ENCODE results near the gene CACNG4.
"Not testable (repeated sequence)": the region's sequence is repeated elsewhere in the genome, so short reads cannot be mapped to it uniquely, and the experiment has no call there.

Gene CACNG4

DNA sequence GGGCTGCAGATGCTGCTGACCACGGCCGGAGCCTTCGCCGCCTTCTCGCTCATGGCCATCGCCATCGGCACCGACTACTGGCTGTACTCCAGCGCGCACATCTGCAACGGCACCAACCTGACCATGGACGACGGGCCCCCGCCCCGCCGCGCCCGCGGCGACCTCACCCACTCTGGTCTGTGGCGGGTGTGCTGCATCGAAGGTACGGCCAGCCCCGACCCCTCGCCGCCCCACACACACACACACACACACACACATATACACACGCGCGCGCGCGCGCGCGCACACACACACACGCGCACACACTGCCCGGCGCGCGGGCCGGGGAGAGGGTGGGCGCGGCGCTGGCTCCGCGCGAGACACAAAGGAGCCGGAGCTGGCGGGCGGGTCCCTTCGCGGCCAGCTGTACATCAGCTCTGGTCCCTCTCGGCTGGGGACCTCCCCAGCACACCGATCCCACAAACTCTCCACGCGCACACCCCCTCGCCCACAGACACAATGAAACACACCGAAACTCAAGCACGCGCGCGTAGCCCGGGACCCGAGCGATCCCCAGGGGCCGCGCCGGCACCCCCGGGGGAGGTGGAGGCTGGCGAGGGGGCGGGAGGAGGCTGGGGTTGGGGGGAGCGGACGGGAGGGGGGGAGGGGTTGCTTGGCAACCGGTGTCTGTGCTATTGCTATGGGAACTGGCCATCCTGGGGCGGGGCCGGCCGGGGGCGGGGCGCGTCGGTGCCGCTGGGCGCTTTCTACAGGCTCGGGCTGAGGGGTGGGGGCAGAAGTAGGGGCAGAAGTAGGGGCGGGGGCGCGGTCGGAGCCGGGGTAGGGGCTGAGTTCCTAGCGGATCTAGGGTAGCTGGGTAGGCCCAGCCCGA lies 658 bp downstream of the CACNG4 start:
- peak; percentile 45 for DNase-seq (ENCODE audit: low spot score)

- no peak for DNase-seq (ENCODE audit: low spot score)
These were observed 1.3 kb downstream of the CACNG4 start for GRCh38 chr17:66965801-66966262.

DNA sequence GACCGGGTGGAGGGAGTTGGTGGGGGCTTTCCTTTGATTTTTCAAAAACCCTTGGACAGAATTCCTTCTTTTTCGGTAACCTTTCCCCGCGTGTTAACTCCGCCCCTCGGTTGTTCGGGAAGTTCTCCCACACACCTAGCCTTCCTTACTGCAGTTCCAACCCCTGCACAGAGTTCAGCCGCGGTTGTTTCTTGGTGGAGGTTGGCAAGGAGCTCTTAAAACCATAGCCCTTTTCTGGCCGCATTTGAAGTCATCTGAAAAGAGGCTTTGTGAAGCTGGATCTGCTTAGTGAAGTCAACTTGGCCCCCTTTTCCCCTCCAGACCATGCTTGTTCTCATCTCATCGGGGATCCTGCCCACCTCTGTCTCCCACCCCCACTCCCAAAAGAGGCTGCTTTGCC lies 1.8 kb downstream of the CACNG4 start:
- no peak for DNase-seq (ENCODE audit: low spot score)

GRCh38 chr17:66966704-66967418 lies 2.4 kb downstream of the CACNG4 start:
- DNase-seq (ENCODE audit: low spot score) = no peak

DNA sequence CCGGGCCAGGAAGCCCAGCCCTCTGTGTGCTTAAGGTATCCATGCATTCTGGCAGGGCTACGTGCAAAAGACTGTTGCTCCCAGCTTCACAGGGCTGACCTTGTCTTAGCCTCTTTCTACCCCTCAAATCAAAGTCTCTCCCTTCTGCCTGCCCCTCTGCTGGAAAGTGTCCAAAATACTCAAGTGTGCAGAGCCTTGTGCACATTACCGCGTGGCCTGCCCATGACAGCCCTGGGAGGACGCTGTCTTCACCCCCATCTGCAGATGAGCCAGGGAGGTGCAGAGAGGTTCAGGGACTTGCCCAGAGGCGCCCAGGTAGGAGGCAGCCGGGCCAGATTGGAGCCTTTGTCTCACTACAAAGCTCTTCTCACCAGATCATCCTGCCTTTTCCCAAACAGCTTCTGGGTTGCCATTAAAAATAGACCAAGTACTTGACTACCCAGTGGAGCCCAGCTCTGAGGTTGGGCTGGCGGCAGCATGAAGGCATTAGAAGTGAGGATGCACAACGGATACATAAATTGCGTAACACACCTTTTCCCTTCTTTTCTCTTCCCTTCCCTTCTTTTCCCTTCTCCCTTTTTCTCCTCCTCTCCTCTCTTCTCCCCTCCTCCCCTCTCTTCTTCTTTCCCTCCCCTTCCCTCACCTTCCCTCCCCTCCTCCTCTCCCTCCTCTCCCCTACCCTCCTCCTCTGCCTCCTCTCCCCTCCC lies 3.5 kb downstream of the CACNG4 start:
- DNase-seq (ENCODE audit: low spot score) = no peak

- no peak for DNase-seq (ENCODE audit: low spot score)
These were observed 4.4 kb downstream of the CACNG4 start for GRCh38 chr17:66968916-66969315.

- DNase-seq (ENCODE audit: low spot score) = no peak
These were observed 5.6 kb downstream of the CACNG4 start for GRCh38 chr17:66970140-66970539.

DNA sequence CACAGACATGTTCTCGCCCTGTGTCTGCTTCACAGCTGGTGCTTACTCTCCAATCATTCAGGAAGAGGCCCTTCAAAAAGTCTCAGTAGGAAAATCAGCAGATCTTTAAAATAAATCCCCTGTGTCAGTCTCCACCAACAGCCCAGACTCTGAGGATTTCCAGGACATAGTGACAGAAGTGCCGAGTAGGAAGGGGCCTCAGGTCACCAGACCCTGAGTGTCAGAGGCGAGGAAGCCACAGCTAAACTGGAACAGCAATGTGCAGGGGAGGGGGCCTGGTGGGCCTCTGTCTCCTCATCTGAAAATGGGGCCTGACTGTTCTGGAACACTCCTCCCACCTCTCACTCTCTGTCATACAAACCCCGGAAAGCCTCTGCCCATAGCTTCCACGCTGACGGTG lies 6.3 kb downstream of the CACNG4 start:
- DNase-seq (ENCODE audit: low spot score) = no peak

DNA sequence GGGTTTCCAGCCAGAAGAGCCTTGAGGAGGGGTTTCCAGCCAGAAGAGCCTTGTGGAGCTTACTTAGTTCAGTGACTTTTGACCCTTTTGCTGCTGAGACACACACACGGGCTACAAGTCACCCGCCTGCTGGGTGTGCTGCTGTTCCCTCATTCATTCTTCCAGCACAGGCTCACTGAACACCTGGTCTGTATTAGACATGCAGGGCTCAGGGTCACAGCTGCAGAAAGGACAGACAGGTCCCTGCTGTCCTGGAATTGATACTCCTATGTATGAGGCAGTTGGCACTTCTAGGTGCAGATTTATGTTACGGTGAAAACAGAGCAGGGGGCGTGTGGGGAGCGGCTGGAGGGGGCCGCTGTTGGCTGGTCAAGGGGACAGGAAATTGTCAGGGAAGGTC lies 6.8 kb downstream of the CACNG4 start:
- DNase-seq (ENCODE audit: low spot score) = no peak

GRCh38 chr17:66971730-66972441 lies 7.4 kb downstream of the CACNG4 start:
- no peak for DNase-seq (ENCODE audit: low spot score)

DNA sequence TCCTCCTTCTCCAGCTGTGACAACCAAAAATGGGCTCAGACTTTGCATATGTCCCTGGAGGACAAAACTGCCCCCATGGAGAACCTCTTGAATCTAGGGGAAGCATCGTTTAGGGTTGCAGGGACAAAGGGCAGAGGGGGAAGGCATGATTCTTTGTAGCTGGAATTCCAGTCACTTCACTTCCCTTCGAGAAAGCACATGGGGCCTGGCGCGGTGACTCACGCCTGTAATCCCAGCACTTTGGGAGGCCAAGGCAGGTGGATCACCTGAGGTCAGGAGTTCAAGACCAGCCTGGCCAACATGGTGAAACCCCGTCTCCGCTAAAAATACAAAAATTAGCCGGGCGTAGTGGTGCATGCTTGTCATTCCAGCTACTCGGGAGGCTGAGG lies 7.9 kb downstream of the CACNG4 start:
- DNase-seq (ENCODE audit: low spot score) = not testable (repeated sequence)

GRCh38 chr17:66975188-66975587 lies 10.7 kb downstream of the CACNG4 start:
- no peak for DNase-seq (ENCODE audit: low spot score)

- no peak for DNase-seq (ENCODE audit: low spot score)
These were observed 11.3 kb downstream of the CACNG4 start for GRCh38 chr17:66975614-66976378.

DNA sequence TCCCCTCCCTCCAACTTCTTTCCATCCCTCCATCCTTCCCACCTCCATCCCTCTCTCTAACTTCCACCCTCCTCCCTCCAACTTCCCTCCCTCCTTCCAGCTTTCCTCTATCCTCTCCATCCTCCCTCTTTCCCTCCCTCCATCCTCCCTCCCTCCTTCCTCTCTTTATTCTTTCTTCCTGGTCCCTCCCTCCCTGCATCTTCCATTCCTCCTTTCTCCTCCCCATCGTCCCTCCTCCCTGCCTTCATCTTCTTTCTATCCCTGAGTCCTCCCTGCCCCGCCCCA lies 11.8 kb downstream of the CACNG4 start:
- no peak for DNase-seq (ENCODE audit: low spot score)

DNA sequence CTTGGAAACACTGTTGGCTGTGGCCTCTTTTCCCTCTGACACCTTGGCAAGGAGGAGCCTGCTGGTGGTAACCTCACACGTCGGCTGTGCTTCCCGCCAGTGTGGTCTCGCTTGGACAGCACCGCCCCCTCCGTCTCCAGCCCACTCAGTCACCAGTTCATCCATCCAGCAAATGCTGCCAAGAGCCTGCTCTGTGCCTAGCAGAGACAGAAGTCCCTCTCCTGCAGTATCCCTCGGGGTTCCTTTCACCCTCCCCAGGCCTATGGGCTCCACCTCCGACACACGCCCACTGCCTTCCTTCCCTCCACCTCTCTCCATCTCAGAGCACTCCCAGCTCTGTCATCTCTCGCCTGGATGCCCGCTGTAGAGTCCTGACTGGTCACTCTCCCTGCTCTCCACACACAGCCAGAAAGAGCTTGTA lies 12.3 kb downstream of the CACNG4 start:
- DNase-seq (ENCODE audit: low spot score) = no peak

DNA sequence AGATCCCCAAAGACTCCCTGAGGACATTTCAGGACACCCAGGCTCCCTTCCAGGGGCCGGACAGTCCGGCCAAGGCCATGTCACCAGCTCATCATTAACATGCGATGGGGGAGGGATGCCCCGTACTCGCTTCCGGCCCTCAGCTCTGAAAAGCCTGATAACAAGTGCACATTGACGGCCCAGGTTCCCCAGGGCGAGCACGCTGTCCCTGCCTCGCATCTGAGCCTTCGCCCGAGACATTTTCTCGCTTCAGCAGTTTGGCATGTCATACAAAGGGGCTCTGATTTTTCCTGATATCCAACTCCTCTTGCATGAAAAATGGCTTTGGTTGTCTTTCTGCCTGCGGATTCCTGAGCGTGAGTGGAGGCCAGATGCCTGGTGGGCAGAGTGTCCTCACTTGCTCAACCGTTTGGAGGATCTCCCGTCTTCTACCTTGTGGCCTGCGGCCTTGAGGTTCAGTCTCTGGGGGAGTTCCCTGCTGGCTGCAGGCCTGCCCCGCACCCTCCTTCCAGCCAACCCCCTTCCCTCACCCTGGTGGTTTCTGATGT lies 14.1 kb downstream of the CACNG4 start:
- no peak for DNase-seq (ENCODE audit: low spot score)

DNA sequence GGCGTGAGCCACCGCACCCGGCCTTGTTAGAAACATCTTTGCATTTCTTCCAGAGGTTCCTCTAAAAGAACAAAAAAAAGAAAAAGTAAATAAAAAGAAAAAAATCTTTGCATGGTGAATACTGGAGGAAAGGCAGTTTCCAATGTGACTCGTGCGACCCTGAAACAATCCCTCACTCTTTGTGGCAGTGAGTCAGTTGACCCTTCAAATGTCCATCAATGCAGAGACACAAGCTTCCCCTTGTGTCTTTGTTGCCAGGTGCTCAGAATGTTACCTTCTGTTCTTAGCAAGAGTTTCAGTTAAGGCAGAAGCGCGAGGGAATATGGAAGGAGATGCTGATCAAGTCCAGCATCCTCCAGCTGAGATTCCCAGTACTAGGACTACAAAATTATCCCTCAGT lies 16.4 kb downstream of the CACNG4 start:
- DNase-seq (ENCODE audit: low spot score) = no peak

DNA sequence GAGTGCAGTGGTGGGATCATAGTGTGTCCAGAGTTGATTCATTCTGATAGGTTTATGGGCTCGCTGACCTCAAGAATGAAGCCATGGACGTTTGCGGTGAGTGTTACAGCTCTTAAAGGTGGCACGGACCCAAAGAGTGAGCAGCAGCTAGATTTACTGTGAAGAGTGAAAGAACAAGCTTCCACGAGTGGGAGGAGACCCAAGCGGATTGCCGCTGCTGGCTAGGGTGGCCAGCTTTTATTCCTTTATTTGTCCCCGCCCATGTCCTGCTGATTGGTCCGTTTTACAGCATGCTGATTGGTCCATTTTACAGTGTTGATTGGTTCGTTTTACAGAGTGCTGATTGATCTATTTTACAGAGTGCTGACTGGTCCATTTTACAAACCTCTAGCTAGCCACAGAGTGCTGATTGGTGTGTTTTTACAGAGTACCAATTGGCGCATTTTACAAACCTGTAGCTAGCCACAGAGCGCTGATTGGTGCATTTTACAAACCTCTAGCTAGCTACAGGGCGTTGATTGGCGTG lies 17.5 kb downstream of the CACNG4 start:
- DNase-seq (ENCODE audit: low spot score) = no peak

- no peak for DNase-seq (ENCODE audit: low spot score)
These were observed 19.0 kb downstream of the CACNG4 start for GRCh38 chr17:66983414-66984021.

DNA sequence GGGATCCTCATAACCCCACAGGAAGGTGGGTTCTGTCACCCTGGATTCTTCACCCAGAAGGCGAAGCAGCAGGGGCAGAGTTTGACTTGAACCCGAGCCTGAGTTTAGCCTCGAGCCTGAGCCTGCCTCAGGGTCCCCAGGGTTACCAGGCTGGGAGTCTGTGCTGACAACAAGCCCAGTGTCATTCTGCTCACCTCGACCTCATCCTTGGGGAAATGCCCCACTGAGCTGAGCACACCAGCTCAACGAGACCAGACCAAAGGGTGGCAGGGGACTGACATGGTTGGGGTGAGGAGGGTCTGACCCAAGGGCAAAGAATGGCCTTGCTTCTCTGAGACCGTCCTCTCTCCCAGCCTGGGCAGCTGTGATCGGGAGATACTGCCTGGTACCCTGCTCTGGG lies 20.2 kb downstream of the CACNG4 start:
- DNase-seq (ENCODE audit: low spot score) = no peak

Measured in GM03348 (cell line).